ENCODE results near the gene LYVE1. TPM values are rescaled to one million over a fixed set of nuclear protein-coding genes. Genes with fewer than 3 reads are reported as not detected.

LYVE1 gene
- total RNA-seq, 1 donor = not detected

DNA sequence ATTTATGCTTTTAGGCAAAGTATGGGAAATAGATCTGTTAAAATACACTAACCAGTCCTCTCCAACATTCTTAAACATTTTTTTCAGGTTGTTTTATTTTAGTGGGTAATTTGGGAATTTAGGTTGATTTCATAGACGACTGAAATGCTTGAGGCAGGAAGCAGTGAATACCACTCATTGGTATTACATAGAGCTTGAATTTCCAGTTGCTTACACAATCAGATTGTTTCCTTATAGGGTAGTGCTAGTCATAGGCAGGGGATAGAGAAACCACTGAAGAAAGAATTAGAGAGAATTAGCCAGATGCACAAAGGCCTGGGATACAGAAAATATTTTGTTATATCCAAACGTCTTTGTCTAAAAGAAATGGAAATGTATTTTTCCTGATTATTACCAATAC is 23.9 kb upstream of the LYVE1 start:
- H3K4me1 ChIP-seq (ENCODE audit: insufficient read depth, low read length) = peaks cover 31% of the 10 kb centered on the region
- H2AFZ ChIP-seq (ENCODE audit: low read length) = no peak overlapping the region
- DNase-seq (ENCODE audit: insufficient read length, low spot score, missing footprints) = peak; percentile 92
- H3K4me2 ChIP-seq (ENCODE audit: insufficient read depth, low read length) = peak overlapping the region; percentile 11
- H3K79me2 ChIP-seq (ENCODE audit: insufficient read depth, low read length) = no peaks in the 10 kb centered on the region
- TF ChIP-seq, protein P1, sequence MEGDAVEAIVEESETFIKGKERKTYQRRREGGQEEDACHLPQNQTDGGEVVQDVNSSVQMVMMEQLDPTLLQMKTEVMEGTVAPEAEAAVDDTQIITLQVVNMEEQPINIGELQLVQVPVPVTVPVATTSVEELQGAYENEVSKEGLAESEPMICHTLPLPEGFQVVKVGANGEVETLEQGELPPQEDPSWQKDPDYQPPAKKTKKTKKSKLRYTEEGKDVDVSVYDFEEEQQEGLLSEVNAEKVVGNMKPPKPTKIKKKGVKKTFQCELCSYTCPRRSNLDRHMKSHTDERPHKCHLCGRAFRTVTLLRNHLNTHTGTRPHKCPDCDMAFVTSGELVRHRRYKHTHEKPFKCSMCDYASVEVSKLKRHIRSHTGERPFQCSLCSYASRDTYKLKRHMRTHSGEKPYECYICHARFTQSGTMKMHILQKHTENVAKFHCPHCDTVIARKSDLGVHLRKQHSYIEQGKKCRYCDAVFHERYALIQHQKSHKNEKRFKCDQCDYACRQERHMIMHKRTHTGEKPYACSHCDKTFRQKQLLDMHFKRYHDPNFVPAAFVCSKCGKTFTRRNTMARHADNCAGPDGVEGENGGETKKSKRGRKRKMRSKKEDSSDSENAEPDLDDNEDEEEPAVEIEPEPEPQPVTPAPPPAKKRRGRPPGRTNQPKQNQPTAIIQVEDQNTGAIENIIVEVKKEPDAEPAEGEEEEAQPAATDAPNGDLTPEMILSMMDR (IDR thresholded peaks at IDR 0.05; ENCODE audit: extremely low read depth, low read depth, low read length) = no peak
- H3K36me3 ChIP-seq (ENCODE audit: insufficient read depth, low read length) = no peaks in the 10 kb centered on the region
- H4K20me1 ChIP-seq (ENCODE audit: insufficient read depth, low read length) = no peaks in the 10 kb centered on the region
- H3K27me3 ChIP-seq (ENCODE audit: insufficient read depth, low read length) = no peaks in the 10 kb centered on the region
- H3K4me3 ChIP-seq (ENCODE audit: insufficient read depth, low read length) = no peak overlapping the region
- H3K9me3 ChIP-seq (ENCODE audit: low read depth, low read length) = no peaks in the 10 kb centered on the region
- peak overlapping the region; percentile 70 for H3K27ac ChIP-seq (ENCODE audit: low read depth, low read length)

DNA sequence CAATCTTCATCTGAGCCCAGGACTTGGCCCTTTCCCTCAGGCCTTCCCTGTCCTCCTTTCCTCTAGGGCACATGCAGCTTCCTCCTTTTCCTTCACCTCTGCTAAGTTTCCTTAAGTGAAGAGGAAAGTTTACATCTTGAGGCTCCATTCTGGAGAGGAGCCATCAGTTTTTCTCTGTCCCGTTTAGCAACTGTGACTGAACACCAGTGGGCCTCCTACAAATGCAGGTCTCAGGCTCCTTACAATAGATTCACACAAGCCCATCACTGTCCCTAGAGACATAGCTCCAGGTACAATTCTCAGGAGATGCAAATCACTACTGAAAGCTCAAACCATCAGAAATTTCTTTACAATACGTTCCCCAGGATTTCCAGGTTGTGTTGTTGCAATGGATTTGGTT is 23.3 kb upstream of the LYVE1 start:
- Histone ChIP-seq H3K4me1 (ENCODE audit: insufficient read depth, low read length) (peaks cover 37% of the 10 kb centered on the region), H2AFZ (ENCODE audit: low read length) (peak overlapping the region; percentile 40), H3K27me3 (ENCODE audit: insufficient read depth, low read length) (no peaks in the 10 kb centered on the region), H3K27ac (ENCODE audit: low read depth, low read length) (peak overlapping the region; percentile 70), H3K36me3 (ENCODE audit: insufficient read depth, low read length) (no peaks in the 10 kb centered on the region), H3K9me3 (ENCODE audit: low read depth, low read length) (no peaks in the 10 kb centered on the region), H3K4me2 (ENCODE audit: insufficient read depth, low read length) (peak overlapping the region; percentile 11), H4K20me1 (ENCODE audit: insufficient read depth, low read length) (no peaks in the 10 kb centered on the region), H3K79me2 (ENCODE audit: insufficient read depth, low read length) (no peaks in the 10 kb centered on the region), H3K4me3 (ENCODE audit: insufficient read depth, low read length) (no peak overlapping the region)
- TF ChIP-seq, protein P1 (IDR thresholded peaks at IDR 0.05; ENCODE audit: extremely low read depth, low read depth, low read length) = no peak
- no peak for DNase-seq (ENCODE audit: insufficient read length, low spot score, missing footprints)

DNA sequence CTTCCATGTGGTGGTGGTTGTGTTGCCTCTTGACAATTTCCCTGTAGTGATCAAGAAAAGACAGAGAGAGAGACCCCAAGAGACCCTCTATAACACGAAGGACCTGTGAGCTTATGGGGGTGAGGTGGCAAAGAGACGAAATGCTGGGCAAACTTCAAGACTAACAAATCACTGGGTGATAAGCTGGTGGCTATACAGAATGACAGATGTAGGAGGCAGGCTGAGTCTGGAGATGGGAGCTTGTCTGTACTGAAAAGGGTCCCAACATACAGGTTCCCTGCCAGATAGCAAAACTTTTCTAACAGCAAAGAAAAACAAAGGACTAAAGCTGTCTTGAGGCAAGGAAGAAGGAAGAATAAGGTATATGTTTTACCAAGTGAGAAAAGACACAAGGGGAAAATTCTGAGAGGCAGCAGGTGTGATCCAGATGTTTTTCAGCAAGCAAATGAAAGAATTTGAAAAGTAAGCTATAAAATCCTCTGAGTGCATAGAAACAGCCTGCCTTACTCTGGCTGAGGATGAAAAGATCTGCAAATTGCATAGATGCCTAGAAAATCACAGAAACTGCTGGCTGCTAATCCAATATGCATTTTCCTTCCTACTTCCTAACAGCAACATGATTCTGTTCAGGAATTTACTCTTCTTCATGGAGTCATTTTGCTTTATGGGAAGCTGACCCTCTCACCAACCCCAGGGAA is 21.9 kb upstream of the LYVE1 start:
- no peak overlapping the region for H3K27ac ChIP-seq (ENCODE audit: low read depth, low read length)

DNA sequence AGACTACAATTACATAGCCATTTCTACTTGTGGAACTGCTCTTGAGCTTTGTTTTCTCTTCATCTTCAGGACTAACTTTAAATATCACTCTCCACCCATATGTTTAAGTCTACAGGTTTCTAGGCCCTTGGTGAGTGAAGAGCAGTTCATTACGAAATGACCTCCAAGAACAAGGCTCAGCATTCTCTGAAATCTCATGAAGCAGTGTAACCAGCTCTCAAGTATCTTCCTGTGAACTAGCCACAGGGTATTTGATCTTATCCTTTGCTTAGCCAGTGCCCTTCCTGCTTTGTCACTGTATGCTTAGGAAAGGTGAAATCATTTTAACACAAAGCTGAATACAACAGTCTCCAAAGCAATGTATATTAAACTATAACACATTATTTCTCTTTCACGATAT is 20.4 kb upstream of the LYVE1 start:
- H3K4me2 ChIP-seq (ENCODE audit: insufficient read depth, low read length) = no peak overlapping the region
- H3K36me3 ChIP-seq (ENCODE audit: insufficient read depth, low read length) = no peaks in the 10 kb centered on the region
- H3K4me3 ChIP-seq (ENCODE audit: insufficient read depth, low read length) = no peak overlapping the region
- no peak for DNase-seq (ENCODE audit: insufficient read length, low spot score, missing footprints)
- no peaks in the 10 kb centered on the region for H3K79me2 ChIP-seq (ENCODE audit: insufficient read depth, low read length)
- H2AFZ ChIP-seq (ENCODE audit: low read length) = no peak overlapping the region
- H3K27ac ChIP-seq (ENCODE audit: low read depth, low read length) = no peak overlapping the region
- H3K9me3 ChIP-seq (ENCODE audit: low read depth, low read length) = no peaks in the 10 kb centered on the region
- peaks cover 51% of the 10 kb centered on the region for H3K4me1 ChIP-seq (ENCODE audit: insufficient read depth, low read length)
- no peaks in the 10 kb centered on the region for H3K27me3 ChIP-seq (ENCODE audit: insufficient read depth, low read length)
- H4K20me1 ChIP-seq (ENCODE audit: insufficient read depth, low read length) = no peaks in the 10 kb centered on the region
- TF ChIP-seq, protein P1 (IDR thresholded peaks at IDR 0.05; ENCODE audit: extremely low read depth, low read depth, low read length) = no peak

More for the DNA sequence above, 21.9 kb upstream of the LYVE1 start:
- TF ChIP-seq, protein P1 (IDR thresholded peaks at IDR 0.05; ENCODE audit: extremely low read depth, low read depth, low read length) = no peak
- Histone ChIP-seq H2AFZ (ENCODE audit: low read length) (no peak overlapping the region), H3K27me3 (ENCODE audit: insufficient read depth, low read length) (no peaks in the 10 kb centered on the region), H3K36me3 (ENCODE audit: insufficient read depth, low read length) (no peaks in the 10 kb centered on the region), H3K4me1 (ENCODE audit: insufficient read depth, low read length) (peaks cover 43% of the 10 kb centered on the region), H3K79me2 (ENCODE audit: insufficient read depth, low read length) (no peaks in the 10 kb centered on the region), H3K4me3 (ENCODE audit: insufficient read depth, low read length) (no peak overlapping the region), H4K20me1 (ENCODE audit: insufficient read depth, low read length) (no peaks in the 10 kb centered on the region), H3K9me3 (ENCODE audit: low read depth, low read length) (no peaks in the 10 kb centered on the region), H3K4me2 (ENCODE audit: insufficient read depth, low read length) (no peak overlapping the region)
- DNase-seq (ENCODE audit: insufficient read length, low spot score, missing footprints) = no peak
